SK-N-SH (cell line): ENCODE results near the gene TMEM178A. TPM values are rescaled to one million over a fixed set of nuclear protein-coding genes. Genes with fewer than 3 reads are reported as not detected.

Source experiments
- CTCF ChIA-PET: fragments of 300-600, 350-600 bp; formaldehyde crosslinking; extraction: SDS; loops from one replicate; lab custom pipeline; 2021; lab: Yijun Ruan, JAX
- POLR2A ChIA-PET: fragments of 350-600 bp; sonication (Branson Sonifier 250); formaldehyde crosslinking; extraction: SDS; loops from one replicate; lab custom pipeline; 2020; ENCODE audit warnings: antibody characterized with exemption, inconsistent platforms; lab: Yijun Ruan, JAX
- DNase-seq: peaks from one replicate; pipeline ENCODE4 v3.0.0; 2012
- H2AFZ ChIP-seq: fragments of 200-600 bp; sonication (generic); 2 replicates; pipeline ENCODE4 v1.8.1; 2016; ENCODE audit warnings: antibody characterized with exemption, mild to moderate bottlenecking, low read depth
- H3F3A ChIP-seq: fragments of 200-600 bp; sonication (generic); replicated peaks from 2 replicates; pipeline ENCODE3; 2016; ENCODE audit warnings: antibody characterized with exemption, mild to moderate bottlenecking; ENCODE audit not compliant: insufficient read depth
- H3K27ac ChIP-seq, 2 experiments: fragments of 200-500 bp in 1 of 2; fragments of 200-600 bp in 1 of 2; sonication (Bioruptor generic) in 1 of 2; sonication (generic), shearing (Covaris generic) in 1 of 2; 2 replicates each; pipeline versions ENCODE4 v1.5.1 to v1.6.1; 2014 to 2016; ENCODE audit warnings: low read depth in 2 of 2, inconsistent platforms in 1 of 2, low read length in 1 of 2, mild to moderate bottlenecking in 1 of 2, mixed read lengths in 1 of 2
- H3K27me3 ChIP-seq: fragments of 200-600 bp; sonication (generic), shearing (Covaris generic); 2 replicates; pipeline ENCODE4 v1.6.1; 2016; ENCODE audit warnings: mixed run types; ENCODE audit not compliant: insufficient read depth
- H3K36me3 ChIP-seq, 2 experiments: fragments of 200-500 bp in 1 of 2; fragments of 200-600 bp in 1 of 2; sonication (Bioruptor generic) in 1 of 2; sonication (generic) in 1 of 2; replicated peaks in 1 of 2; 2 replicates each; pipeline versions ENCODE3 to v1.5.1; 2014 to 2016; ENCODE audit warnings: low read length in 1 of 2, mild to moderate bottlenecking in 1 of 2; ENCODE audit not compliant: insufficient read depth in 2 of 2, control insufficient read depth in 1 of 2
- H3K4me1 ChIP-seq, 2 experiments: fragments of 200-500 bp in 1 of 2; fragments of 200-600 bp in 1 of 2; sonication (Bioruptor generic) in 1 of 2; sonication (generic), shearing (Covaris generic) in 1 of 2; 2 replicates each; pipeline versions ENCODE4 v1.5.1 to v1.6.1; 2014 to 2016; ENCODE audit warnings: low read depth in 1 of 2, low read length in 1 of 2, mixed run types in 1 of 2; ENCODE audit not compliant: insufficient read depth in 2 of 2, control insufficient read depth in 1 of 2
- H3K4me2 ChIP-seq: fragments of 200-600 bp; sonication (generic), shearing (Covaris generic); 2 replicates; pipeline ENCODE4 v1.6.1; 2017; ENCODE audit warnings: mixed run types
- H3K4me3 ChIP-seq, 2 experiments: fragments of 200-500 bp in 1 of 2; fragments of 200-600 bp in 1 of 2; sonication (Bioruptor generic) in 1 of 2; sonication (generic), shearing (Covaris generic) in 1 of 2; 2 replicates each; pipeline versions ENCODE4 v1.5.1 to v1.8.1; 2014 to 2016; ENCODE audit warnings: low read depth in 2 of 2, inconsistent platforms in 1 of 2, low read length in 1 of 2, mild to moderate bottlenecking in 1 of 2, mixed read lengths in 1 of 2, moderate library complexity in 1 of 2
- H3K79me2 ChIP-seq: fragments of 200-600 bp; sonication (generic); 2 replicates; pipeline ENCODE4 v1.8.1; 2017; ENCODE audit warnings: mild to moderate bottlenecking; ENCODE audit not compliant: insufficient read depth
- H3K9ac ChIP-seq: fragments of 200-600 bp; sonication (generic); 2 replicates; pipeline ENCODE4 v1.6.1; 2017; ENCODE audit warnings: mixed run types
- H3K9me2 ChIP-seq: fragments of 200-600 bp; sonication (generic); 2 replicates; pipeline ENCODE4 v1.6.1; 2017; ENCODE audit warnings: mixed run types
- H3K9me3 ChIP-seq: fragments of 200-600 bp; sonication (generic); 2 replicates; pipeline ENCODE4 v1.6.1; 2017; ENCODE audit warnings: mixed run types, mild to moderate bottlenecking, moderate library complexity
- H4K20me1 ChIP-seq: fragments of 200-600 bp; sonication (generic); 2 replicates; pipeline ENCODE4 v1.6.1; 2017; ENCODE audit warnings: mild to moderate bottlenecking, mixed run types; ENCODE audit not compliant: insufficient read depth
- EP300 ChIP-seq, 2 experiments: IDR thresholded peaks; 2 replicates each; pipeline versions ENCODE4 v1.4.0 to v1.6.1; 2012; ENCODE audit warnings: borderline replicate concordance in 1 of 2, low read depth in 1 of 2, low read length in 1 of 2
- FOSL2 ChIP-seq: IDR thresholded peaks from 2 replicates; pipeline ENCODE4 v1.4.0; 2012; ENCODE audit warnings: low read depth, mild to moderate bottlenecking, moderate library complexity, borderline replicate concordance
- FOXJ3 ChIP-seq: sonication (generic); formaldehyde crosslinking; IDR thresholded peaks from 2 replicates; pipeline ENCODE4 v1.5.1; 2020; ENCODE audit warnings: mild to moderate bottlenecking, missing genetic modification reagents
- GATA2 ChIP-seq: sonication (generic); formaldehyde crosslinking; IDR thresholded peaks from 2 replicates; pipeline ENCODE4 v1.5.0; 2020; ENCODE audit warnings: mild to moderate bottlenecking, missing genetic modification reagents
- RAD21 ChIP-seq: IDR thresholded peaks from 2 replicates; pipeline ENCODE4 v1.6.1; 2012; ENCODE audit warnings: mild to moderate bottlenecking, low read length
- REST ChIP-seq: IDR thresholded peaks from 2 replicates; pipeline ENCODE4 v1.6.1; 2012; ENCODE audit warnings: mild to moderate bottlenecking, low read depth, low read length, moderate library complexity
- SIN3A ChIP-seq: IDR thresholded peaks from 2 replicates; pipeline ENCODE4 v1.6.1; 2012; ENCODE audit warnings: low read depth, mild to moderate bottlenecking, low read length, moderate library complexity, borderline replicate concordance
- SMC3 ChIP-seq: IDR thresholded peaks from 2 replicates; pipeline ENCODE4 v1.6.1; 2012; ENCODE audit warnings: low read depth, low read length, improper control_type of control experiment
- TCF12 ChIP-seq: IDR thresholded peaks from 2 replicates; pipeline ENCODE4 v1.4.0; 2012
- TEAD4 ChIP-seq: IDR thresholded peaks from 2 replicates; pipeline ENCODE4 v1.4.0; 2012; ENCODE audit warnings: mild to moderate bottlenecking, borderline replicate concordance; ENCODE audit not compliant: insufficient read depth
- USF2 ChIP-seq: fragments of 150-350 bp; IDR thresholded peaks from 2 replicates; pipeline ENCODE4 v1.6.1; 2017; ENCODE audit warnings: antibody characterized with exemption, low read length, low read depth, borderline replicate concordance
- ZBTB33 ChIP-seq: IDR thresholded peaks from 2 replicates; pipeline ENCODE4 v1.4.0; 2012; ENCODE audit warnings: low read depth, borderline replicate concordance
- WGBS: methylation state at CpG from one replicate; pipeline ENCODE4 v1.1.6; 2017; ENCODE audit warnings: low lambda C conversion rate; 5-methylcytosine and 5-hydroxymethylcytosine counted together
- polyA plus RNA-seq, 3 experiments: library from polyadenylated mRNA; depleted of rRNA; stranded (reverse); fragments of >200 nt; gene quantifications; 2 replicates each; pipeline ENCODE4 v1.2.3, GENCODE V29; 2012

Gene TMEM178A
- polyA plus RNA-seq, 1 of the 3 experiments (the other 2 are of a cell fraction): 0.84 TPM

GRCh38 chr2:39739386-39739785 lies 73.7 kb downstream of the TMEM178A start:
- POLR2A ChIA-PET: no interaction called here
- CTCF ChIA-PET: interaction anchor here (1.1 to 1.2 kb wide), 3 partner anchors 9 to 359 kb away, joined by 3 to 4 read pairs (median 3); no protein-coding TSS in a partner anchor
- Histone ChIP-seq H3K4me2 (no peak overlapping the region), H3K4me1 (peaks cover 4 to 47% of the 10 kb centered on the region in 2 experiments), H4K20me1 (no peaks in the 10 kb centered on the region), H3K27ac (peak overlapping the region in 1 of 2 experiments; percentile 18; a peak in 2 of 4 replicates), H3K9me2 (no peaks in the 10 kb centered on the region), H3K9me3 (no peaks in the 10 kb centered on the region), H3K79me2 (peaks cover 19% of the 10 kb centered on the region), H3K27me3 (no peaks in the 10 kb centered on the region), H3K9ac (no peak overlapping the region), H2AFZ (no peak overlapping the region), H3K36me3 (peaks cover 23 to 66% of the 10 kb centered on the region in 2 experiments), H3K4me3 (no peak overlapping the region), H3F3A (peaks cover 46% of the 10 kb centered on the region)
- TF ChIP-seq REST (no peak), RAD21 (no peak), FOXJ3 (CRISPR knock-in tag) (no peak), GATA2 (CRISPR knock-in tag) (no peak), SMC3 (no peak), USF2 (no peak), ZBTB33 (no peak), EP300 (IDR thresholded peaks at IDR 0.05; ENCODE audit: borderline replicate concordance in 1 of 2, low read depth in 1 of 2, low read length in 1 of 2) (no peak), SIN3A (no peak), TCF12 (no peak), FOSL2 (no peak), TEAD4 (no peak)
- DNase-seq: no peak
- 81% methylated on average over 5 of the region's 5 CpGs for WGBS
